Neural cell (in vitro differentiated cells): ENCODE measurements around the gene SERPINB6. TPM values are rescaled to one million over a fixed set of nuclear protein-coding genes. Genes with fewer than 3 reads are reported as not detected.

Experiments used
- H2AFZ ChIP-seq: fragments of 200-600, 300-800 bp; sonication (generic), shearing (Covaris generic); 2 replicates; pipeline ENCODE4 v1.6.0; 2014; ENCODE audit warnings: low read depth, mild to moderate bottlenecking, antibody characterized with exemption, low read length, moderate library complexity
- H3F3A ChIP-seq: fragments of 200-600 bp; shearing (Covaris generic); 2 replicates; pipeline ENCODE4 v1.6.1; 2016; ENCODE audit warnings: mild to moderate bottlenecking, moderate library complexity, mixed read lengths, antibody characterized with exemption, low read length; ENCODE audit not compliant: insufficient read depth, poor library complexity, severe bottlenecking
- H3K27ac ChIP-seq: fragments of 200-600, 300-800 bp; sonication (generic), shearing (Covaris generic); 2 replicates; pipeline ENCODE4 v1.5.1; 2014; ENCODE audit warnings: mild to moderate bottlenecking, low read length, moderate library complexity
- H3K27me3 ChIP-seq: fragments of 300-800, 200-600 bp; sonication (generic), shearing (Covaris generic); 2 replicates; pipeline ENCODE4 v1.6.0; 2014; ENCODE audit warnings: mild to moderate bottlenecking, low read depth, low read length, moderate library complexity; ENCODE audit not compliant: insufficient read depth
- H3K36me3 ChIP-seq: fragments of 300-800, 200-600 bp; sonication (generic), shearing (Covaris generic); 2 replicates; pipeline ENCODE4 v1.5.1; 2014; ENCODE audit warnings: mild to moderate bottlenecking, antibody characterized with exemption, low read length, moderate library complexity; ENCODE audit not compliant: insufficient read depth
- H3K4me2 ChIP-seq: fragments of 300-800, 200-600 bp; sonication (generic), shearing (Covaris generic); 2 replicates; pipeline ENCODE4 v1.6.0; 2014; ENCODE audit warnings: mild to moderate bottlenecking, low read length
- H3K4me3 ChIP-seq: fragments of 300-800, 200-600 bp; sonication (generic), shearing (Covaris generic); 2 replicates; pipeline ENCODE4 v1.5.1; 2014; ENCODE audit warnings: mild to moderate bottlenecking, low read length, moderate library complexity
- H3K79me2 ChIP-seq: fragments of 200-600 bp; shearing (Covaris generic); replicated peaks from 2 replicates; pipeline ENCODE4 v1.6.0; 2014; ENCODE audit warnings: mild to moderate bottlenecking, low read length, moderate library complexity; ENCODE audit not compliant: insufficient read depth
- H3K9ac ChIP-seq: fragments of 300-800, 200-600 bp; sonication (generic), shearing (Covaris generic); 2 replicates; pipeline ENCODE4 v1.6.1; 2016; ENCODE audit warnings: mild to moderate bottlenecking, low read length, mixed read lengths
- H3K9me2 ChIP-seq: fragments of 200-600 bp; shearing (Covaris generic); 2 replicates; pipeline ENCODE4 v1.6.1; 2016; ENCODE audit warnings: mild to moderate bottlenecking, low read length, mixed read lengths; ENCODE audit not compliant: insufficient read depth
- H3K9me3 ChIP-seq: fragments of 200-600, 300-800 bp; sonication (generic), shearing (Covaris generic); 2 replicates; pipeline ENCODE4 v1.6.1; 2016; ENCODE audit warnings: mild to moderate bottlenecking, mixed run types, low read length, moderate library complexity, mixed read lengths
- H4K20me1 ChIP-seq: fragments of 200-600 bp; shearing (Covaris generic); 2 replicates; pipeline ENCODE4 v1.6.1; 2016; ENCODE audit warnings: mild to moderate bottlenecking, mixed run types; ENCODE audit not compliant: insufficient read depth
- CTCF ChIP-seq: fragments of 450-650 bp; IDR thresholded peaks from 2 replicates; pipeline ENCODE4 v1.5.1; 2014; ENCODE audit warnings: antibody characterized with exemption, mild to moderate bottlenecking, moderate library complexity; ENCODE audit not compliant: poor library complexity, severe bottlenecking
- EP300 ChIP-seq: fragments of 450-650 bp; conservative IDR thresholded peaks from 2 replicates; pipeline ENCODE4 v1.6.1; 2014; ENCODE audit warnings: antibody characterized with exemption, mild to moderate bottlenecking, moderate library complexity; ENCODE audit not compliant: poor library complexity, severe bottlenecking
- EZH2 ChIP-seq: fragments of 200-600, 300-800 bp; shearing (Covaris generic), sonication (generic); IDR thresholded peaks from 2 replicates; pipeline ENCODE4 v1.6.1; 2014; ENCODE audit warnings: antibody characterized with exemption, low read length, borderline replicate concordance, mild to moderate bottlenecking; ENCODE audit not compliant: insufficient read depth, poor library complexity, severe bottlenecking
- MXI1 ChIP-seq: fragments of 450-650 bp; conservative IDR thresholded peaks from 2 replicates; pipeline ENCODE4 v1.6.1; 2014; ENCODE audit warnings: antibody characterized with exemption, mild to moderate bottlenecking; ENCODE audit not compliant: poor library complexity, severe bottlenecking
- POLR2AphosphoS5 ChIP-seq: IDR thresholded peaks from 2 replicates; pipeline ENCODE4 v1.6.1; 2012
- RAD21 ChIP-seq: fragments of 450-650 bp; conservative IDR thresholded peaks from 2 replicates; pipeline ENCODE4 v1.6.1; 2014; ENCODE audit warnings: antibody characterized with exemption, mild to moderate bottlenecking, moderate library complexity
- REST ChIP-seq: IDR thresholded peaks from 2 replicates; pipeline ENCODE4 v1.6.1; 2012; ENCODE audit warnings: borderline replicate concordance
- SMC3 ChIP-seq: fragments of 450-650 bp; conservative IDR thresholded peaks from 2 replicates; pipeline ENCODE4 v1.6.1; 2014; ENCODE audit warnings: antibody characterized with exemption, mild to moderate bottlenecking, moderate library complexity; ENCODE audit not compliant: poor library complexity
- TAF1 ChIP-seq: IDR thresholded peaks from 2 replicates; pipeline ENCODE4 v1.6.1; 2012; ENCODE audit warnings: low read depth
- polyA plus RNA-seq: library from polyadenylated mRNA; depleted of rRNA; stranded (reverse); fragments of >200 nt; gene quantifications from 2 replicates; pipeline ENCODE4 v1.2.3, GENCODE V29; 2014

The SERPINB6 gene
- polyA plus RNA-seq, 1 donor from 2014 or later = 2.3 TPM

- no peak for TF ChIP-seq SMC3
- no peak for TF ChIP-seq TAF1
Observed at GRCh38 chr6:2917065-2917464, 54.3 kb downstream of the SERPINB6 start (continued).

DNA sequence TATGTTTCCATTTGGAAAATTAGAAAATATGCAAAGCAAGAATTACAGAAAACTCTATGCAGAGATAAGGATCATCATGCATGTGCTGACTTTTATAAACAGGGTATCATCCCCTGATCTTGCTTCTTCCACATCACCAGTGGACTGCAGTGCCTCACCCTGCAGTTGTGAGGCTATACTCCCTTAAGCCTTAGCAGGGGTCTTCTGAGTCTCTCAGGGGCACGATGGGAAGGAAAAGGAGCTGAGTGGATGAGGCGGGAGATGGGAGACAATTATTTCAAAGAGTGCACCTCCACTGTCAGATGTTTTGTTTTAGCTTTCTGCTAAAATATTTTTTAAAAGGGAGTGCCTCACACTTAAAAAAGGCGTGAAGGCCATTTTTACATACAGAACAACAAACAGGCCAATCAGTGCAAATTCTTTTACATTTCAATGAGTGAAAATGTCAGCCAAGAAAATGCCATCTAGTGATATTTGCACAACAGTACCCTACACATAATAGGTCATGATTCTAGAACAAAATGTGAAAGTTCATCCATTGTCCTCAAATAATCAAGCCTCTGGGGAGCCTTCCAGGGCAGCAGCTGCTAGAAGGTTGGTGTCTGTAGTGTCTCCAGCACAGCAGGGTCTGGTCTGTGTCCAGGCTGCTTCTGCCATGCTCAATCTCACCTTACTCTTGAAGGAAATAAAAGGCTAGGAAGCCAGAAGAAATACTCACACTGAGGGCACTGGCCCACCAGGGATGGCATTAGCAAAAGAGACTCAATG is 55.0 kb downstream of the SERPINB6 start:
- Histone ChIP-seq H4K20me1 (no peaks in the 10 kb centered on the region), H3K4me2 (no peak overlapping the region), H3K9me2 (no peaks in the 10 kb centered on the region), H3K79me2 (no peaks in the 10 kb centered on the region), H3K27me3 (no peaks in the 10 kb centered on the region), H3K9ac (no peak overlapping the region), H2AFZ (no peak overlapping the region), H3K36me3 (no peaks in the 10 kb centered on the region), H3F3A (no peaks in the 10 kb centered on the region), H3K4me3 (no peak overlapping the region), H3K9me3 (no peaks in the 10 kb centered on the region), H3K27ac (no peak overlapping the region)
- TF ChIP-seq EP300 = no peak
- no peak for TF ChIP-seq SMC3
- TF ChIP-seq TAF1 = no peak
- no peak for TF ChIP-seq REST
- TF ChIP-seq RAD21 = no peak
- no peak for TF ChIP-seq MXI1
- no peak for TF ChIP-seq CTCF
- TF ChIP-seq POLR2AphosphoS5 = no peak
- no peak for TF ChIP-seq EZH2

GRCh38 chr6:2915150-2915549 is 56.2 kb downstream of the SERPINB6 start:
- Histone ChIP-seq H3K9ac (no peak overlapping the region), H3K4me3 (no peak overlapping the region), H3F3A (no peaks in the 10 kb centered on the region), H2AFZ (no peak overlapping the region), H3K27me3 (no peaks in the 10 kb centered on the region), H3K9me3 (no peaks in the 10 kb centered on the region), H3K79me2 (no peaks in the 10 kb centered on the region), H3K9me2 (no peaks in the 10 kb centered on the region), H3K36me3 (no peaks in the 10 kb centered on the region), H3K27ac (no peak overlapping the region), H4K20me1 (no peaks in the 10 kb centered on the region), H3K4me2 (no peak overlapping the region)
- TF ChIP-seq EZH2 (no peak), CTCF (no peak), SMC3 (no peak)
